Measurements from ENCODE around the gene DNAJC5G. TPM values are rescaled to one million over a fixed set of nuclear protein-coding genes. Genes with fewer than 3 reads are reported as not detected.
"Not testable (repeated sequence)": the region's sequence is repeated elsewhere in the genome, so short reads cannot be mapped to it uniquely, and the experiment has no call there.

The DNAJC5G gene
- total RNA-seq, 8 experiments from 2014 or later, result not detected

DNA sequence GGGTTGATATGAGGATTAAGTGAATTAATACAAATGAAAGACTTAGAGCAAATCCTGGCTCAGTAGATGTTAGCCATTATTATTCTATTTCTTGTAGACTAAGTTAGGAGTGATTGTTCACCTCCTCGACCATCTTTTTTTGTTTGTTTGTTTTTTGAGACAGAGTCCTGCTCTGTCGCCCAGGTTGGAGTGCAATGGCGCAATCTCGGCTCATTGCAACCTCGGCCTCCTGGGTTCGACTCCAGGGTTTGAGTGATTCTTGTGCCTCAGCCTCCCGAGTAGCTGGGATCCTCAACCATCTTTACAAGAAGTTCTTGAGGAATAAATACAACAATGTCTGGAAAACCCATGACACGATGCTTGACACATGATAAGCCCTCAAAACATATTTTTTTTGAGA, 19.7 kb downstream of the DNAJC5G start:
- WGBS, 10 experiments, result 42 to 100% (median 82%) methylated on average over 2 to 8 of the region's 8 CpGs; no CpG with 5 or more reads in 1 of the 10 experiments
- in situ Hi-C loops (cut with MboI; ENCODE audit: low pct_unique_long_range_greater_than_20kb in 2 of 9, low sequenced_read_pairs in 9 of 9, unreplicated experiment in 9 of 9), result loop anchor here in 5 of 9 experiments (25.0 kb wide), 2 partner anchors 183 to 333 kb away; partner anchors contain the start of genes ABHD1 (in 3 of the 5), CGREF1 (in 3 of the 5) and MAPRE3 (in 3 of the 5)
- no peak for ATAC-seq (replicated peaks in 6 of 8)
- Histone ChIP-seq H3K4me3 (no peak overlapping the region), H3K4me1 (replicated peaks in 1 of 2) (peaks cover 0 to 2% of the 10 kb centered on the region in 2 donors), H3K27ac (no peak overlapping the region)

DNA sequence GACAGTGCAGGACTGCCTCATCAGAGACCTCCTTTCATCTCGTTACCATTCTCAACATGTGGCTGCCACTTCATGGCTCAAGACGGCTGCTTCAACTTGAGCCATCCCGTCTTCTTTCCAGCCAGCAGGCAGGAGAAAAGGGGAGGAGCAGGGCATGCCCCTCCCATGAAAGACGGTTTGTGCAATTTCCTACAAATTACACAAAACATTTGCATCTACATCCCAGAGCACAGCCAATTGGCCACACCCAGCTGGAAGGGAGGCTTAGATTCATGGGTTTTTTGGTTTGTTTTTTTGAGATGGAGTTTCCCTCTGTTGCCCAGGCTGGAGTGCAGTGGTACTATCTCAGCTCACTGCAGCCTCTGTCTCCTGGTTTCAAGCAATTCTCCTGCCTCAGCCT, 21.2 kb downstream of the DNAJC5G start:
- H3K27ac ChIP-seq, result no peak overlapping the region
- no peak overlapping the region for H3K4me3 ChIP-seq
- 0 to 100% (median 59%) methylated on average over 1 to 3 of the region's 4 CpGs; no CpG with 5 or more reads in 5 of the 10 experiments for WGBS, 10 experiments
- H3K4me1 ChIP-seq (replicated peaks in 1 of 2), result peaks cover 0 to 2% of the 10 kb centered on the region in 2 donors
- in situ Hi-C loops (cut with MboI; ENCODE audit: low pct_unique_long_range_greater_than_20kb in 2 of 9, low sequenced_read_pairs in 9 of 9, unreplicated experiment in 9 of 9), result loop anchor here in 5 of 9 experiments (25.0 kb wide), 2 partner anchors 184 to 334 kb away; partner anchors contain the start of genes ABHD1 (in 3 of the 5), CGREF1 (in 3 of the 5) and MAPRE3 (in 3 of the 5)
- peak in 3 of 8 experiments; percentile 92 to 97 (median 96) for ATAC-seq (replicated peaks in 6 of 8)

DNA sequence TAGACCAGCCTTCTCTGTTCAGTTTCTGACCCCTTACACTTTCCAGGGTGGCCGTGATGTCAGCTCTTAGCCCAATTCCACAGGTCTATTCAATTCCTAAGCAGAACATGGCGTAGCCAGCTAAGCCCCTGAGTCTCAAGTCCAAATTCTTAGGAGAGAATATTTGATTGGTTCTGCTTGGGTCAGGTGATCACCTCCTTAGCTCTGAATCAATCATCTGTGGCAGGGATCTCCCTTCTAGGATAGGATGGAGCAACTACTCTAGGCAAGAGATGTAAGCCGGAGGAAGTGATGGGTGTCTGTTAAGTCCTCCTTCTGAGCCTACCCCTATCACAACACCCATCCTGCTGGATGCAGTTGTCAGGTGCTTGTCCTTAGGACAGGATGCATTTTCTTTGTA, 22.0 kb downstream of the DNAJC5G start:
- WGBS, 10 experiments, result 70 to 95% (median 82%) methylated on average over 1 to 3 of the region's 3 CpGs; no CpG with 5 or more reads in 3 of the 10 experiments
- ATAC-seq (replicated peaks in 6 of 8), result no peak
- in situ Hi-C loops (cut with MboI; ENCODE audit: low pct_unique_long_range_greater_than_20kb in 2 of 9, low sequenced_read_pairs in 9 of 9, unreplicated experiment in 9 of 9), result loop anchor here in 5 of 9 experiments (25.0 kb wide), 2 partner anchors 185 to 335 kb away; partner anchors contain the start of genes ABHD1 (in 3 of the 5), CGREF1 (in 3 of the 5) and MAPRE3 (in 3 of the 5)
- peaks cover 0 to 2% of the 10 kb centered on the region in 2 donors for H3K4me1 ChIP-seq (replicated peaks in 1 of 2)
- no peak overlapping the region for H3K4me3 ChIP-seq
- no peak overlapping the region for H3K27ac ChIP-seq

DNA sequence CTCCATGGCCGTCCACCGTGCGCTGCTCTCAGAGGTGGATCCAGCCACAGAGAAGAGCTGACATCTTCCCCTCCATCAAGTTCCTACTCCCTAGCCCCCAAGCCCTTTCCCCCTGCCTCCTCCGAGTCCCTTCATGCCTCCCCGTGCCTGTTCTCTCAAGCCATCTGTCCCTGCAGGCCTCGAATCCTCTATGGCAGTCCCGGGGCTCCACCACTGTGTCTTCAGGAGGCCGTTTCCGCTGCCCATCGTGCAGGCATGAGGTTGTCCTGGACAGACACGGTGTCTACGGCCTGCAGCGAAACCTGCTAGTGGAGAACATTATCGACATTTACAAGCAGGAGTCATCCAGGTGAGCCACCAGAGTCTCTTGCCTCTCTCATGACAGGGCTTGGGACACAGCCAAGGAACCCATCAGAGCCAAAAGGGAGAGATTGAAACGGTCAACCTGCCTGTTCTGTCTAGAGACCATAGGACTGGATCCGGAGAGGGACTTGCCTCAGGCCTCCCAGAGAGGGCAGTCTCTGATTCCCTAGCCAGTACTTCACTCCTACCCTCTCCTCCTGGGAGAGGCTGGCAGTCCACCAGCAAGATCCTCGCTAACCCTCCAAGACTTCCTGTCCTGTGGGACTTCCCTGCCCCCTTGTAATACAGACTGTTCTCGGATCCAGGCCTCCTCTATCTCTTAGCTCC, 23.3 kb downstream of the DNAJC5G start:
- ATAC-seq (replicated peaks in 6 of 8), result no peak
- WGBS, 10 experiments, result 30 to 100% (median 71%) methylated on average over 1 to 9 of the region's 18 CpGs; no CpG with 5 or more reads in 2 of the 10 experiments
- no peaks in the 10 kb centered on the region for H3K4me1 ChIP-seq (replicated peaks in 1 of 2)
- no peak overlapping the region for H3K4me3 ChIP-seq
- in situ Hi-C loops (cut with MboI; ENCODE audit: low pct_unique_long_range_greater_than_20kb in 2 of 9, low sequenced_read_pairs in 9 of 9, unreplicated experiment in 9 of 9), result loop anchor here in 5 of 9 experiments (25.0 kb wide), 2 partner anchors 186 to 336 kb away; partner anchors contain the start of genes ABHD1 (in 3 of the 5), CGREF1 (in 3 of the 5) and MAPRE3 (in 3 of the 5)
- no peak overlapping the region for H3K27ac ChIP-seq

DNA sequence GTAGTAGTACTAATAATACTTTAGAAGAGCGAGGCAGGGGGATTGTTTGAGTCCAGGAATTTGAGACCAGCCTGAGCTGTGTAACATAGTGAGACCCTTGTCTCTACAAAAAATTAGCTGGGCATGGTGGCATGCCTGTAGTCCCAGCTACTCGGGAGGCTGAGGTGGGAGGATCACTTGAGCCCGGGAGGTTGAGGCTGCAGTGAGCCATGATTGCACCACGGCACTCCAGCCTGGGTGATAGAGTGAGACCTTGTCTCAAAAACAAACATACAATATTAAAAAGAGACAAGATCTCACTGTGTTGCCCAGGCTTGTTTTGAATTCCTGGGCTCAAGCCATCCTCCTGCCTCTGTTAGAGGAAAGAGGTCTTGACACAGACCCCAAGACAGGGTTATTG, 25.4 kb downstream of the DNAJC5G start:
- H3K4me3 ChIP-seq; ATAC-seq (replicated peaks in 6 of 8); H3K27ac ChIP-seq; in situ Hi-C loops (cut with MboI; ENCODE audit: low pct_unique_long_range_greater_than_20kb in 2 of 9, low sequenced_read_pairs in 9 of 9, unreplicated experiment in 9 of 9); H3K4me1 ChIP-seq (replicated peaks in 1 of 2): not testable (repeated sequence)
- 41 to 100% (median 83%) methylated on average over 1 to 4 of the region's 4 CpGs; no CpG with 5 or more reads in 2 of the 10 experiments for WGBS, 10 experiments

DNA sequence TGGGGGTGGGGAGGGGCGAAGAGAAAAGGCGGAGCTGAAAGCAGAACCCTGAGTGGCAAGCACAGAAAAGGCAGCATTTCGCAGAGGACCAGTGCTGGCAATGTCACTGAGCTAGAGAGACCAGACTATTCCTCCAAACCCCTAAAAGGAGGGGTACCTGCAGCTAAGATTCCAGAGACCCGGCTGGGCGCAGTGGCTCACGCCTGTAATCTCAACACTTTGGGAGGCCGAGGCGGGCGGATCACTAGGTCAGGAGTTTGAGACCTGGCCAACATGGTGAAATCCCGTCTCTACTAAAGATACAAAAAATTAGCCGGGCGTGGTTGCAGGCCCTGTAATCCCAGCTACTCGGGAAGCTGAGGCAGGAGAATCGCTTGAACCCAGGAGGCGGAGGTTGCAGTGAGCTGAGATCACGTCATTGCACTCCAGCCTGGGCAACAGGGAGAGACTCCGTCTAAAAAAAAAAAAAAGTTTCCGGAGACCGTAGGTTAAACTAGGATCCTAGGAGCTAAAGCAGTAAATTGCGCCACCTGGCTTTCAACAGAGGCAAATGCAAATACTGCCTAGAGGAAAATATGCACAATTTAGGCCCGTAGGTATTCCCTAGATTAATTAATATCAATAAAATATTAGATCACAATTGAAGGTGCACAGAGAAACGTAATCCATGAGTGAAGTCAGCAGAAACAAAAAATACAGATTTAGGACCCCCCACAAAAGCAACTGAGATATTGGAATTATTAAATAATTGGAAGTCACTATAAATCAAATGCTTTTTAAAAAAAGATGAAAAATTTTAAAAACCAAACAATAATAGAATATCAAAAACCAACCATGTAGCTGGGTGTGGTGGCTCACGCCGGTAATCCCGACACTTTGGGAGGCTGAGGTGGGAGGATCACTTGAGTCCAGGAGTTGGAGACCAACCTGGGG, 28.1 kb downstream of the DNAJC5G start:
- no peak overlapping the region for H3K27ac ChIP-seq

DNA sequence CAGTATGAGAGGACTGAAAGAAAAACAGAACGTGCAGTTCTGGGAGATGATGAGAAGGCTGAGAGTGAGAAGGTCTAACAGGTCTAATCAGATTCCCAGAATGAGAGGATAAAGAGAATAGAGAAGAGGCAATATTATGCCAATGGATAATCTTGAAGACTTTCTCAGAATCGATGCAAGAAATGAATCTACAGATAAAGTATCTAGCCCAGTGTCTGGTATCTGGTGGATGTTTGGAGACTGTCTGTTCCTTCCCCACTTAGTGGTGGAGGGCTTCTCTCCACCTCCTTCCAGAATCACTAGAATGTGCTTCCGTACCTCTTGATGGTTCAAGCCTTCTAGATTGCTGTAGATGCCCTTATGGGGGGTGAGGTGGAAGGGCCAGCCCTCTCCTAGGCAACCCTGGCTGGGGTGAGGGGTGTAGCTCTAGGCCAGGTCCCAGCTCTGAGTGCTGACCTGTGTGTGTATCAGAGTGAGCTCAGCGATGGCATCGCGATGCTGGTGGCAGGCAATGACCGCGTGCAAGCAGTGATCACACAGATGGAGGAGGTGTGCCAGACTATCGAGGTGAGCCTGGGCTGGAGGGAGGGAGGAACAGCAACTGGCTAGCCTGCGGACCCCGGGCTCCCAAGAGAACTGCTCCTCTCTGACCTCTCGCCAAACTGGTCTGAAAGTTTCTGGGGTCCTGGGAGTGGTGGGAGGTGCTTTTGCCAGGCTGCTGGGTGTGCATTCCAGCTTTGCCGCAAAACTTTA, 29.4 kb downstream of the DNAJC5G start:
- WGBS, 10 experiments, result 45 to 86% (median 64%) methylated on average over 1 to 6 of the region's 13 CpGs; no CpG with 5 or more reads in 2 of the 10 experiments
- no peak for ATAC-seq (replicated peaks in 6 of 8)
- Histone ChIP-seq H3K27ac (no peak overlapping the region), H3K4me1 (replicated peaks in 1 of 2) (peaks cover 11 to 20% of the 10 kb centered on the region in 2 donors), H3K4me3 (no peak overlapping the region)
- in situ Hi-C loops (cut with MboI; ENCODE audit: low pct_unique_long_range_greater_than_20kb in 2 of 9, low sequenced_read_pairs in 9 of 9, unreplicated experiment in 9 of 9), result no loop called here

More for the DNA sequence above, 28.1 kb downstream of the DNAJC5G start:
- ATAC-seq (replicated peaks in 6 of 8), result peak; percentile 19 to 75 (median 39)
- WGBS, 10 experiments, result 4 to 48% (median 16%) methylated on average over 3 to 22 of the region's 25 CpGs
- peaks cover 11 to 16% of the 10 kb centered on the region in 2 donors for H3K4me1 ChIP-seq (replicated peaks in 1 of 2)
- in situ Hi-C loops (cut with MboI; ENCODE audit: low pct_unique_long_range_greater_than_20kb in 2 of 9, low sequenced_read_pairs in 9 of 9, unreplicated experiment in 9 of 9), result no loop called here
- H3K4me3 ChIP-seq, result no peak overlapping the region

DNA sequence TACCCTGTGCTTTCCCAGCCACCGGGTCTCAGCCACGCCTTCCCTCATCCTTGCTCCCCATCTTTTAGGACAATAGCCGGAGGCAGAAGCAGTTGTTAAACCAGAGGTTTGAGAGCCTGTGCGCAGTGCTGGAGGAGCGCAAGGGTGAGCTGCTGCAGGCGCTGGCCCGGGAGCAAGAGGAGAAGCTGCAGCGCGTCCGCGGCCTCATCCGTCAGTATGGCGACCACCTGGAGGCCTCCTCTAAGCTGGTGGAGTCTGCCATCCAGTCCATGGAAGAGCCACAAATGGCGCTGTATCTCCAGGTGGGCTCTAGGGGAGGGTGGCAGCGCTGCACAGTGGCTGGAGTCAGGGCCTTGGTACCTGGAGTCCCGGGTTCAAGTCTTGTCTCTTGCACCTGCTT, 30.3 kb downstream of the DNAJC5G start:
- no peak overlapping the region for H3K27ac ChIP-seq
- 40 to 100% (median 86%) methylated on average over 1 to 9 of the region's 16 CpGs; no CpG with 5 or more reads in 3 of the 10 experiments for WGBS, 10 experiments
- no peak for ATAC-seq (replicated peaks in 6 of 8)
- in situ Hi-C loops (cut with MboI; ENCODE audit: low pct_unique_long_range_greater_than_20kb in 2 of 9, low sequenced_read_pairs in 9 of 9, unreplicated experiment in 9 of 9), result no loop called here
- peaks cover 11 to 20% of the 10 kb centered on the region in 2 donors for H3K4me1 ChIP-seq (replicated peaks in 1 of 2)
- H3K4me3 ChIP-seq, result no peak overlapping the region

DNA sequence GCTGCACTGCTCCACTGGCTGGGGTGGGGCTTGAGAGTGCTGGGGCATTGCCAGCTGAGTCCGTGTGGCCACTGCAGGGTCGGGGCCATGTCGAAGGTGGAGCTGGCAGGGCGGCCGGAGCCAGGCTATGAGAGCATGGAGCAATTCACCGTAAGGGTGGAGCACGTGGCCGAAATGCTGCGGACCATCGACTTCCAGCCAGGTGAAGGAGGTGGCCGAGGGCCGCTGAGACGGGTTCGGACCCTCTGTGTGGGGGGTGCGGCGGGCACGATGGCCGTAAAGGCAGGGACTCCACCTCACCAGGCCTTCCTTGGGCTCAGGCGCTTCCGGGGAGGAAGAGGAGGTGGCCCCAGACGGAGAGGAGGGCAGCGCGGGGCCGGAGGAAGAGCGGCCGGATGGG, 30.9 kb downstream of the DNAJC5G start:
- ATAC-seq (replicated peaks in 6 of 8), result no peak
- Histone ChIP-seq H3K4me3 (no peak overlapping the region), H3K4me1 (replicated peaks in 1 of 2) (peaks cover 11 to 20% of the 10 kb centered on the region in 2 donors), H3K27ac (no peak overlapping the region)
- in situ Hi-C loops (cut with MboI; ENCODE audit: low pct_unique_long_range_greater_than_20kb in 2 of 9, low sequenced_read_pairs in 9 of 9, unreplicated experiment in 9 of 9), result no loop called here
- whole genome bisulfite sequencing, 10 experiments, result 68% methylated on average over 20 of the region's 26 CpGs; no CpG with 5 or more reads in 9 of the 10 experiments

DNA sequence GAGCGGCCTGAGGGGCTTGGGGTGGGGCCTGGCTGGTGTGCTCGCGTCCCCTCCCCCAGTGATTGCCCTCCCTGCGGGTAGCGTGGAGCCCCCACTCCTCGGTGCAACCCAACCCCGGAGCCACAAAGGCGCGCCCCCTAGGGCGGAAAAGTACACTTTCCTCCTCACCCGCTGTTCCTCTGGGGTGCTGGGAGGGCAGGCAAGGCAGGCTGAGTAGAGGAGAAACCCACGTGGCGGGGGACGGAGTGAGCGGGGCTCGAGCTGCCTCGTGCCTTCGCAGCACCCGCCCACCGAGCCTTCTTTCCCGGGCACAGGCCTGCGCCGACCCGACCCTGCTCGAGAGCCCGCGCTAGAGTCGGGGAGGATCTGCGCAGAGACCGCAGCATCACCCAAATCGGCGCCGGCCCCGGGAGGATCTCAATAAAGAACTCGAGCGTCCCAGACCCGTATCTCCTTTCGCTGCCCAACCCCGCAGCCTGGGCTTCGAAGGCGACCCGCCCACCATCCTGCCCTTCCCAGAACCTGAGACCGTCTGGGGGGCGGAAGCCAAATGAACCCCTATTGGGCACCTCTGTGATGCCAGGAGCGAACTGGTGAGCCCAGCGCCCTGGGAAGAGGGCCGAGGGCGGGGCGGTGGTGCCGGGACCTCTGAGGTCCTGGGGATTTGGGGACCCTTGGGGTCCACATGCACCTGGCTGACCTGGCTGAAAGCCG, 31.5 kb downstream of the DNAJC5G start:
- ATAC-seq (replicated peaks in 6 of 8), result peak in 6 of 8 experiments; percentile 7 to 17 (median 14)
- in situ Hi-C loops (cut with MboI; ENCODE audit: low pct_unique_long_range_greater_than_20kb in 2 of 9, low sequenced_read_pairs in 9 of 9, unreplicated experiment in 9 of 9), result no loop called here
- H3K4me3 ChIP-seq, result no peak overlapping the region
- no peak overlapping the region for H3K27ac ChIP-seq
- WGBS, 10 experiments, result 26% methylated on average over 3 of the region's 51 CpGs; no CpG with 5 or more reads in 9 of the 10 experiments
- H3K4me1 ChIP-seq (replicated peaks in 1 of 2), result peaks cover 11 to 20% of the 10 kb centered on the region in 2 donors

DNA sequence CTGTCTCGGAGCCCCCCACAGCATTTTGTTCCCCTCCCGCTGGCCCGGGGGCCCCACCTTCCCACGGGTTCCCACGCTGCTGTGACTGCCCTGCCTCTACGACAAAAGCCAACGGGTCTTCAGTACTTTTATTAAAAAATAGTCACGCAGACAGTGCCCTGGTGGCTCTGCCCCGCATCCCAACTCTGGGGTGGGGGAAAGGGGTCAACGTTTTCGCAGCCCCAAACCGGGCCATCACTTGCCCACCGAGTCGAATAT, 32.0 kb downstream of the DNAJC5G start:
- H3K27ac ChIP-seq, result no peak overlapping the region
- peaks cover 11 to 20% of the 10 kb centered on the region in 2 donors for H3K4me1 ChIP-seq (replicated peaks in 1 of 2)
- no CpG with 5 or more reads among the region's 14 CpGs for WGBS, 10 experiments
- no peak for ATAC-seq (replicated peaks in 6 of 8)
- in situ Hi-C loops (cut with MboI; ENCODE audit: low pct_unique_long_range_greater_than_20kb in 2 of 9, low sequenced_read_pairs in 9 of 9, unreplicated experiment in 9 of 9), result no loop called here
- H3K4me3 ChIP-seq, result peak overlapping the region in 3 of 5 donors; percentile 5 to 20 (median 13)
